CD4-positive, alpha-beta T cell treated with Interleukin-6 for 4 hours (primary cell): ENCODE measurements around the gene ELOA.
A peak's percentile ranks its signal among the peaks of the same experiment; 100 is the strongest.
"Not testable (repeated sequence)": the region's sequence is repeated elsewhere in the genome, so short reads cannot be mapped to it uniquely, and the experiment has no call there.

ENCODE experiments used
- DNase-seq: peaks from one replicate; pipeline ENCODE4 v3.0.0-alpha.2; 2020; ENCODE audit warnings: mixed read lengths

The ELOA gene

DNA sequence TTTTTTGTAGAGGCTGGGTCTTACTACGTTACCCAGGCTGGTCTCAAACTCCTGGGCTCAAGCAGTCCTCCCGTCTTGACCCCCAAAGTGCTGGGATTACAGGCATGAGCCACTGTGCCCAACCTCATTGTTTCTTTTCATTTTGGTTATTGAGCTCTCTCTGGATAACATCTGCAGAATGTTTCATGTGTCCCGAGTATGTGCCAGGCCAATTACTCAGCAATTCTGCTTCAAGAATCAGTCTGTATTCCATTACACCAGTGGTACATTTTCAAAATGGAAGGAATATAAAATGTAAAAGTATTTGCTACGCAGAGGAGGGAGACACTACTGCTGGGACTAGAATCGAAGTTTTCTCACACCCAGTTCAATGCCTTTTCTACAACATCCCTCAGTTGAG lies 1.7 kb upstream of the ELOA start:
- DNase-seq, result no peak

GRCh38 chr1:23742670-23743286 lies 493 bp upstream of the ELOA start:
- DNase-seq, result no peak

- no peak for DNase-seq
These were observed 2.2 kb downstream of the ELOA start for GRCh38 chr1:23745515-23745914.

DNA sequence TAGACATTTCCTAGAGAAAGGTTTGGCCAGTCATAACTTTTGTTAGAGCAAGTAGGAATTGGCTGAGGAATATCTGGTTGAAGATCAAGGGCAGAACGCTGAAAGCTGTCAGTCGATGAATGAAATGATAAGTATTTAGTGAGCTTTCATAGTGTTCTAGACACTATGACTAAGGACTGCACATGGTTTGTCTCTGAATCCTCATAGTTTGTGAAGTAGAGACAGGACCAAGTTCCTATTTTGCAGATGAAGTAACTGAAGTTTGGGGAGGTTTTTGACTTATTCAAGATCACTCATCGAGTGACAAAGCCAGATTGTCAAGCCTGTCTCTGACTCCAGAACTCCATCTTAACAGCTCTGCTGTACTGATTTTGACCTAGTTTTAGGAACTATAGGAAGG lies 4.7 kb downstream of the ELOA start:
- no peak for DNase-seq

- peak; percentile 33 for DNase-seq
These were observed 8.0 kb downstream of the ELOA start for GRCh38 chr1:23751050-23751814.

- DNase-seq, result no peak
These were observed 8.5 kb downstream of the ELOA start for GRCh38 chr1:23751815-23752200.

GRCh38 chr1:23752909-23753308 lies 9.6 kb downstream of the ELOA start:
- no peak for DNase-seq

GRCh38 chr1:23756676-23757075 lies 13.4 kb downstream of the ELOA start:
- no peak for DNase-seq

- no peak for DNase-seq
These were observed 14.5 kb downstream of the ELOA start for GRCh38 chr1:23757812-23758211.

DNA sequence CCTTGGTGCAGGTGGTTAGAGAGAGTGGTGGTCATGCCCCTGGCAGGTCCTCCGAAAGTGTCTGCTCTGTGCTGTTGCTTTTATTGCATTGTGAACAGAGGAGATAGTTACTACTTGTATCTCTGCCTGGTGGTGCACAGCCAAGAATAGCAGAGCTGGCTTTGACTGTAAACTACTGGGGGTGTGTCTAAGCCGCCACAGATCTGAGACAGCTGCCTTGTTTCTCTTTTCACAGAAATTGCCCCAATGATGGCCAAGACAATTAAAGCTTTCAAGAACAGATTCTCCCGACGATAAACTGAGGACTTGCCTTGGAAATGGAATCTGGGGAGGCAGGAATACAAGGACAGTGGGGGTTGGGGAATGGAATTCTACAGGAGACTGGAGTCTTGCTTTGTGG lies 16.0 kb downstream of the ELOA start:
- DNase-seq, result no peak

GRCh38 chr1:23763041-23763577 lies 19.8 kb downstream of the ELOA start:
- no peak for DNase-seq

DNA sequence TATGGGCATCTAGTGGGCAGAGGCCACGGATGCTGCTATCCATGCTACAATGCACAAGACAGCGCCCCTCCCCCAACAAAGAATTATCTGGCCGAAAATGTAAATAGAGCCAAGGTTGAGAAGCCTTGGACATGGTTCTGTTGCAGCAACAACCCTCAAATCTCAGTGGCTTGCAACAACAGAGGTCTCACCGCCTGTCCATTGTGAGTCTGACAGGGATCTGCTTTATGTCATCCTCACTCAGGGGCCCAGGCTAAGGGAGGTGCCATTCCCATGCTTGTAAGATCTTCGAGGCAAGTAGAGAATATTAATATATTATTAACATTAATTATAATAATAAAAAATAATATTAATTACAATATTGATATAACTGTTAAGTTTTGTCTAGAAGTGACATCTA lies 25.5 kb downstream of the ELOA start:
- DNase-seq, result no peak

DNA sequence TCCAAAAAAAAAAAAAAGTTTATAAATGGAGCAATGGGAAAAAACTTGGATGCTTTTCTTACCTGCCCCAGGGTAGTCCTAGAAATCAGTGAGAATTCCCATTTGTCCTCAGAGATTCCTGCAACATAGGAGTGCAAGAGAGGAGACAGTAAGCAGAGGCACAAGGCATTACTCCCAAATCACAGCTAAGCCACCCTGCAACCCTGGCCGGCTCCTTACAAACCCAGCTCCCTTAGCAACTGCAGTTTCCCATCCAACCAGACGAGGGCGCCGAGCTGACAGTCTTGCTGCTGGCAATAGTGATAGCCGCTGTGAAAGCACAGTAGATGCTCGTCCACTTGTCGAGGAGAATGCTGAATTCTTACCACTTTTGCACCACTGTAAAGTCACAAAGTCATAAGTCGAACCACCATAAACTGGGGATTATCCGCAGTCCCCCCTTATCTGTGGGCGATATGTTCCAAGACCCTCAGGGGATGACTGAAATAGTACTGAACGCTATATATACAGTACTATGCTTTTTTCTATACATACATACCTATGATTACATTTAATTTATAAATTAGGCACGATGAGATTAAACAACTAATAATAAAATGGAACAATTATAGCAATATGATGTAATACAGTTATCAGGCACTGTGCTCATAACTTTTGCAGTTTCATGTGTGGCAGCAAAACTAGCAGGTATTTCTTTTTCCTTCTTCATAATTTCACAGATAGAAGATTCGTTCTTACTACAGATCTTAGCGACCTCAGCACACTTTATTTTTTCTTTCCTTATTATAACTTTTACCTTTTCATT lies 29.0 kb downstream of the ELOA start:
- peak; percentile 87 for DNase-seq

GRCh38 chr1:23772854-23773242 lies 29.6 kb downstream of the ELOA start:
- no peak for DNase-seq

- DNase-seq, result no peak
These were observed 31.1 kb downstream of the ELOA start for GRCh38 chr1:23774174-23774880.

DNA sequence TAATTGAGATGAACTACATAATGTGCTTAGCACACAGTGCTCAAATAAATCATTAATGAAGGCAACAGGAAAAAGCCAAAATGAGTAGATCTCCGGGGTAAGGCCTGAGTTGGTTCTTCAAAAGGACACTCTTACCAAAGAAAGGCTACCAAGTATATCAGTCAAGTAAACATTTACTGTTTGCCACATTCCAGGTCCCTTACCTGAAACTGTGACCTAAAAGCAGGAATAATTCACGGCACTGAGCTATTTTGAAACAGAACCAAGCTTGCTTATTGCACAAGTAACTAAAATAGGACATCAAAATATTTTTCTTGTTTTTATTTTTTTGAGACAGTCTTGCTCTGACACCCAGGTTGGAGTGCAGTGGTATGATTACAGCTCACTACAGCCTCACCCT lies 32.9 kb downstream of the ELOA start:
- DNase-seq, result no peak

GRCh38 chr1:23777979-23778814 lies 34.9 kb downstream of the ELOA start, which contains the start of gene PITHD1:
Gene PITHD1 (plus strand): TSS chr1:23778418. CDS start chr1:23778516, 98 bp downstream.
- DNase-seq, result peak; percentile 87

GRCh38 chr1:23779826-23780371 lies 36.6 kb downstream of the ELOA start:
- DNase-seq, result no peak

- DNase-seq, result not testable (repeated sequence)
These were observed 39.9 kb downstream of the ELOA start for GRCh38 chr1:23783141-23783540.

GRCh38 chr1:23784846-23785245 lies 41.6 kb downstream of the ELOA start:
- no peak for DNase-seq

GRCh38 chr1:23787701-23788100 lies 44.4 kb downstream of the ELOA start:
- DNase-seq, result no peak

DNA sequence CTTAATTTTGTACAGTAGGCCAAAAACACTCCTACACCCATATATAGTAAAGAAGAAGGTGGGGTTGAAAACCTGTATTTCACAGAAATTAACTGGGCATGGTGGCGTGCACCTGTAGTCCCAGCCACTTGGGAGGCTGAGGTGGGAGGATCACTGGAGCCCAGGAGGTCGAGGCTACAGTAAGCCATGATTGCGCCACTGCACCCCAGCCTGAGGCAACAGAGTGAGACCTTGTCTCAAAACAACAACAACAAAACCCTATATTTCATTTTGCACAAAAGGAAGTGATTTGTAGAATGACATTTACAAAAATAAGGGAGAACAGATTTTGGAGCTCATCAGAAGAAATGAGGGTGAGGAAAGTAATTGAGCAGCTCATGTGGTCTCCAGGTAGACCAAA lies 45.4 kb downstream of the ELOA start:
- DNase-seq, result no peak
